Stromal cell of bone marrow (primary cell): Measurements from ENCODE around the gene ZNF132.

Source experiments
- DNase-seq: peaks from one replicate; pipeline ENCODE4 v3.0.0-alpha.2; 2012; ENCODE audit warnings: low read depth

The ZNF132 gene

GRCh38 chr19:58386576-58387337, 53.2 kb downstream of the ZNF132 start, which contains the start of gene RPS5:
Gene RPS5, plus strand, starts transcription at chr19:58387269. Its CDS starts 869 bp downstream, at chr19:58388138.
- peak; percentile 96 for DNase-seq

GRCh38 chr19:58385891-58386575, 53.9 kb downstream of the ZNF132 start:
- no peak for DNase-seq

- DNase-seq, result no peak
Measured at GRCh38 chr19:58385313-58385890, 54.6 kb downstream of the ZNF132 start.

GRCh38 chr19:58382997-58383603, 56.9 kb downstream of the ZNF132 start:
- no peak for DNase-seq
